ENCODE data around the gene NDST3. TPM values are rescaled to one million over a fixed set of nuclear protein-coding genes. Genes with fewer than 3 reads are reported as not detected.

NDST3 gene
- total RNA-seq, 1 experiment from 2014 or later: 0.70 TPM

DNA sequence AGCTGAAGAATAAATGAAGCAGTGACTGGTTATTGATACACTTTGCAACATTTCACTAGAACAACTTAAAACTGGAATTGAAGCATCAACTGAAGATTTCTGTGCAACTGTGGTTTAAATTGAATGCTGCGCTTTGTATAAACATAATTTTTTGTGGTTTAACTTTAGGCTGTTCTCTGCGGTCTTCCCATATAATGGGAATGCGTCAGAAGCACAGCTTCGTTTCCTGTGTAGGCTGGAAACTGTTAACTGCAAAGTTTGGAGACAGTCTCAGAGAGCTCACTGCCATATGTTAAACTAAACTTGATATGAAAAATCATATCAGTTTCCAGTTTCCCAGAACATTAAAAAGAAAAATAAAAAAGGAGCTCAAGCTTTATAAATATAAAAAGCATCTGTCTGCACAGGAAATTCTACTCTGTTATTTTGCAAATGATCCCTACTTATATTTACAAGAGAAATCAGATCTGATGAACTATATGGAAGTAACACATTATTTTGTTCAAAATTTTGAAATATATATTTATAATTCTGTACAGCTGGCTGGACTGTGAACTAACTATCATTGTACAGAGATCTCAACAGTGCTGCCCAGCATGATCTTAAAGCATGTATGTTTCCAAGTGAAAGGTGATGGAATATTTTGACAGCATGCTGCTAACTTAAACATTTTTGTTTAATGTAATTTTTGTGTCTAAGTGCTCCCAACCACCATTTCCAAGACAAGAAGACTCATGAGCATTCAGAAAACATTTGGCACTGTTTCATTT lies 139.9 kb downstream of the NDST3 start:
- no peak overlapping the region for H3K4me3 Mint-ChIP-seq
- Histone ChIP-seq H3K56ac (ENCODE audit: insufficient read length, low read depth, low read length) (no peak overlapping the region), H3K23ac (ENCODE audit: insufficient read length, low read depth, low read length) (no peak overlapping the region), H3K27ac (ENCODE audit: insufficient read length, low read depth, low read length) (no peak overlapping the region), H2BK120ac (ENCODE audit: low read depth, low read length, poor library complexity, severe bottlenecking) (no peak overlapping the region), H3K4me1 (ENCODE audit: insufficient read depth, low read length) (no peaks in the 10 kb centered on the region; the same call in 1 of the 2 replicates), H4K20me1 (ENCODE audit: control insufficient read depth, insufficient read depth, insufficient read length) (no peaks in the 10 kb centered on the region), H3T11ph (ENCODE audit: low read length) (no peak overlapping the region), H3K9me3 (ENCODE audit: control insufficient read depth, low read depth, low read length) (no peaks in the 10 kb centered on the region), H4K8ac (replicated peaks; ENCODE audit: insufficient read length, low read depth, low read length) (no peak overlapping the region), H3K79me2 (ENCODE audit: insufficient read depth, low read length) (no peaks in the 10 kb centered on the region), H3K79me1 (ENCODE audit: insufficient read depth, low read depth, low read length, poor library complexity, severe bottlenecking) (no peaks in the 10 kb centered on the region), H4K91ac (ENCODE audit: insufficient read length, low read depth, low read length) (no peak overlapping the region), H3K4me2 (ENCODE audit: insufficient read depth, insufficient read length, low read length) (no peak overlapping the region), H3K18ac (ENCODE audit: insufficient read length, low read depth, low read length) (no peak overlapping the region), H3K14ac (ENCODE audit: insufficient read depth, low read length) (no peak overlapping the region), H3K9ac (ENCODE audit: extremely low read depth, insufficient read length, low read length) (no peak overlapping the region), H2BK20ac (ENCODE audit: low read depth, low read length, poor library complexity, severe bottlenecking) (no peak overlapping the region), H2BK15ac (ENCODE audit: low read depth, low read length) (no peak overlapping the region), H4K5ac (ENCODE audit: insufficient read length, low read depth, low read length) (no peak overlapping the region), H2BK5ac (ENCODE audit: insufficient read length, low read length) (no peak overlapping the region), H3K23me2 (ENCODE audit: insufficient read length, low read depth, low read length, poor library complexity, severe bottlenecking) (no peaks in the 10 kb centered on the region), H3K4ac (ENCODE audit: low read depth, low read length) (no peak overlapping the region), H3K27me3 (ENCODE audit: insufficient read depth, low read length) (no peaks in the 10 kb centered on the region), H2AK5ac (ENCODE audit: insufficient read length, low read length) (no peak overlapping the region), H2BK12ac (ENCODE audit: insufficient read length, low read depth, low read length) (no peak overlapping the region), H2AFZ (ENCODE audit: low read length) (no peak overlapping the region)
- no peak overlapping the region for H3K27ac Mint-ChIP-seq
- H3K9me3 Mint-ChIP-seq: no peaks in the 10 kb centered on the region; a peak in 1 of 5 replicates
- peaks cover 8 to 11% of the 10 kb centered on the region in 2 experiments for H3K4me1 Mint-ChIP-seq
- no CpG with 5 or more reads among the region's 4 CpGs for WGBS (ENCODE audit: extremely low coverage, insufficient read length, low lambda C conversion rate)
- H3K27me3 Mint-ChIP-seq (ENCODE audit: low read depth): no peaks in the 10 kb centered on the region
- H3K36me3 Mint-ChIP-seq (ENCODE audit: insufficient read depth in 1 of 3, low read depth in 3 of 3): no peaks in the 10 kb centered on the region; a peak in 1 of 7 replicates
- no peak for DNase-seq
- TF ChIP-seq, protein P1, sequence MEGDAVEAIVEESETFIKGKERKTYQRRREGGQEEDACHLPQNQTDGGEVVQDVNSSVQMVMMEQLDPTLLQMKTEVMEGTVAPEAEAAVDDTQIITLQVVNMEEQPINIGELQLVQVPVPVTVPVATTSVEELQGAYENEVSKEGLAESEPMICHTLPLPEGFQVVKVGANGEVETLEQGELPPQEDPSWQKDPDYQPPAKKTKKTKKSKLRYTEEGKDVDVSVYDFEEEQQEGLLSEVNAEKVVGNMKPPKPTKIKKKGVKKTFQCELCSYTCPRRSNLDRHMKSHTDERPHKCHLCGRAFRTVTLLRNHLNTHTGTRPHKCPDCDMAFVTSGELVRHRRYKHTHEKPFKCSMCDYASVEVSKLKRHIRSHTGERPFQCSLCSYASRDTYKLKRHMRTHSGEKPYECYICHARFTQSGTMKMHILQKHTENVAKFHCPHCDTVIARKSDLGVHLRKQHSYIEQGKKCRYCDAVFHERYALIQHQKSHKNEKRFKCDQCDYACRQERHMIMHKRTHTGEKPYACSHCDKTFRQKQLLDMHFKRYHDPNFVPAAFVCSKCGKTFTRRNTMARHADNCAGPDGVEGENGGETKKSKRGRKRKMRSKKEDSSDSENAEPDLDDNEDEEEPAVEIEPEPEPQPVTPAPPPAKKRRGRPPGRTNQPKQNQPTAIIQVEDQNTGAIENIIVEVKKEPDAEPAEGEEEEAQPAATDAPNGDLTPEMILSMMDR (conservative IDR thresholded peaks at IDR 0.05): no peak
